GM19023 (cell line): ENCODE measurements around the gene LRRTM4.
"Not testable (repeated sequence)": the region's sequence is repeated elsewhere in the genome, so short reads cannot be mapped to it uniquely, and the experiment has no call there.

Source experiments
- ATAC-seq: cut with Tn5 transposase; IDR thresholded peaks from one replicate; pipeline ENCODE4 v1.9.1; 2021; ENCODE audit warnings: mild to moderate bottlenecking, moderate library complexity; ENCODE audit not compliant: unreplicated experiment

LRRTM4 gene

DNA sequence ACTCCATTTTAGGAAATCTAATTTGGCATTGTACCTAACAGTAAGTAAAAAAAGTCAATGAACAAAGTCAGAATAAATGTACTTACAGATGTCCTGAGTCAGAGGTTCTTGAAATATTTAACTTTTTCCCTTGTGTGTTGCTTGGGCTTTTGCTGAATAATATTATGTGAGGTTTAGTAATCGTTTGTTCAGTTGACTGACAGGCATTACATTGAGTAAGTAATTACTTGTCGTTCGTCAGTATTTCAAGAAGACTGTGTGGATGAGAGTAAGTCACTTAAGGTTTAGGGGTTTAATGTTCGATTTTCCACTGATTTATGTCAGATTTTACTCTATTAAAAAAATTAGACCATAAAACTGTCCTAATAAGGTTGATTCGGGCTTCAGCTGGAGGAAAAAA is 342.9 kb downstream of the LRRTM4 start:
- no peak for ATAC-seq

DNA sequence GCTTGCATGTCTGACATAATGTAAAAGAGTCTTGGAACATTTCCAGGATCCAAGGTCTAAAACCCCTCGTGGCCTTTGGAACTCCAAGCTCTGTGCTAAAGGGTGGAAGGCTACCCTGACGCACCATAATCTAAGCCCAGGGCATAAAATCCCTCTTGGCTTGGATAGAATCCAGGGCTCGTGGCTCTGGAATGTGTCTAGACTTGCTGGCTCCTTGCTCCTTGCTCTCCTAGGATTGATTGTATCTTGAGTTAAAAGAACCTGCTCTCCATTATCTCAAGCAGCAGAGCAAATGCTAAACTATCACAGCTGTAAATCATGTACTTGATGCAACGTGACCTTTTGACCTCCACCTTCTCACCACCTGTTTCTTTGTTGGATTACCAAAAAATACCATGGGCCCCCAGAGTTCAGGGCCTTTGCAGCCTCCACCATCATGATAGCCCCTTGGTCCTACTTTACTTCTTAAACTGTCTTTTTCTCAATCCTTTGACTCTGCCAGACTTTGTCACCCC is 346.9 kb downstream of the LRRTM4 start:
- ATAC-seq: not testable (repeated sequence)

DNA sequence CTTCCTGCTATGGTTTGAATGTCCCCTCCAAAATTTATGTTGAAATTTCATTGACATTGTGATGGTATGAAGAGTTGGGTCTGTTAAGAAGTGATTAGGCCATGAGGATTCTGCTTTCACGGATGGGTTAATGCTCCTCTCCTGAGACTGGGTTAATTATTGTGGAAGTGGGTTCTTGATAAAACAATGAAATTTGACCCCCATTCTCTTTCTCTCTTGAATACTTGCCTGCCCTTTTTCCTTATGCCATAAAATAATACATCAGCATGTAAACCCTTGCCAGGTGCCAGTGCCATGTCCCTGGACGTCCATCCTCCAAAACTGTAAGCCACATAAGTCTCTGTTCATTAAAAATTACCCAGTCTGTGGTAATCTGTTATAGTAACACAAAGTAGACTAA is 352.8 kb downstream of the LRRTM4 start:
- no peak for ATAC-seq

DNA sequence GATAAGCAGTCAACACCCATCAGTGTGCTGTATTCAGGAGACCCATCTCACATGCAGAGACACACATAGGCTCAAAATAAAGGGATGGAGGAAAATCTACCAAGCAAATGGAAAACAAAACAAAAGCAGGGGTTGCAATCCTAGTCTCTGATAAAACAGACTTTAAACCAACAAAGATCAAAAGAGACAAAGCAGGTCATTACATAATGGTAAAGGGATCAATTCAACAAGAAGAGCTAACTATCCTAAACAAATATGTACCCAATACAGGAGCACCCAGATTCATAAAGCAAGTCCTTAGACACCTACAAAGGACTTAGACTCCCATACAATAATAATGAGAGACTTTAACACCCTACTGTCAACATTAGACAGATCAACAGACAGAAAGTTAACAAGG is 358.2 kb downstream of the LRRTM4 start:
- ATAC-seq: not testable (repeated sequence)

DNA sequence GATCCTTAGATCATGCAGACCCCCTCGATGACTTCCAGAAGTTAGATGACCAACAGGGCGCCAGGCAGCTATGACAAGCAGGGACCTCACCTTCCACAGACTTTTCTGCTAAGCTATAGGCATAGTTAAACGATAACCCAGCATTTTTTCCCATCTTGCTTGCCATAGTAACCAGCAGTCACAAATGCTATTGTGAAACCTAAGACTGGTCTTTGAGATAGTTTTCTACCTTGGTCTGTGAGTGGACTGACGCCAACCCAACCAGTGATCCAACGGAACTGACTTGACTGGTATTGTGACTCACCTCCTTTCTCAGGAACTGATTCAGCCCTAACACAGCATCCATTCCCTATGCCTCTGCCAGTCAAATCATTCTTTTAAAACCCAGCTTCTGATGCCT is 361.2 kb downstream of the LRRTM4 start:
- ATAC-seq: no peak

DNA sequence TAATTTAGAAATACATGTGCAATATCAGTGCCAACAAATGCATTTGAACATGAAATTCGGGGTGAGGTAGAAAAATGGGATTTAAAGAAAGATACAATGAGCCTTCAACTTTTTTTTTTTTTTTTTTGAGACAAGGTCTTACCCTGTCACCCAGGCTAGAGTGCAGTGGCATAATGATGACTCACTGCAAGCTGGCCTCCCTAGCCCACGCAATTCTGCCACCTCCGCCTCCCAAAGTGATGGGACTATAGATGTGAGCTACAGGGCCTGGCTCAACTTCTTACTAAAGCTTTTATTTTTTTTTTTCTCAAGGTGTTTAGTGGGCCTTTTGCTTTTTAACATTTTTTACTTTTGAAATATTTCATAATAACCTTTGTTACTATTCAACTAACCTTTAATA is 365.6 kb downstream of the LRRTM4 start:
- no peak for ATAC-seq

DNA sequence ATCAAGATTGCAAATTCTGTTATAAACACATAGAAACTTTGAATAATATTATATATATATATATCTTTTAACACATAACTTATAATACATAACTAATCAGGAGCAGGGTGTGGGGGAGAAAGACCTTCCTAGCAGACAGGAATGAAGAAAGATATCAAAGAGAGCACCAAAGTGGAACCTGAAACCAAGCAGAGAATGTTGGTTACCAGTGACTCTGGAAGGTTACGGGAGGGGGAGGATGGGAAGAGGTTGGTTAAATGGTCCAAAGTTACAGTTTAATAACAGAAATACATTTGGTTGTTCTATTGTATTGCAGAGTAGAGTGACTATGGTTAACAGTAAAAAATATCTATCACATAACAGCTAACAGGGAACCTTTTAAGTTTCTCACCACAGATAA is 366.7 kb downstream of the LRRTM4 start:
- ATAC-seq: no peak

DNA sequence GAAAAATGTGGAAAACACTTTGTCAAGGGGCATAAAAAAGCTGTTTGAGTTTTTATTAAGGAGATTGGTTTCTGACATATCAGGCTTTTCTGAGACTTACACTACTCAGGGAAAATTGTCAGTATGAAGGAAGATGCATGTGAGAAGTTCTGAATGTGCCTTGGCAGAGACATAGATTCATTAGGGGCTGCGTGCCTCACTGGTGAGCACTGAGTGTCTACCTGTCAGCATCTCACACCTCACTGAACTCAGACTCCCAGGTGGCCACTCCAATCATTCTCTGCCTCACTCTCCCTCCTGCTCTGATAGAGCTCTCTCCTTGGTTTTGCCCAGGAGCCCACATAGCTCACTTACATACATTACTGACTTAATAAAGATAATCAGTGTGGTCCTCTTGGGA is 372.6 kb downstream of the LRRTM4 start:
- no peak for ATAC-seq

DNA sequence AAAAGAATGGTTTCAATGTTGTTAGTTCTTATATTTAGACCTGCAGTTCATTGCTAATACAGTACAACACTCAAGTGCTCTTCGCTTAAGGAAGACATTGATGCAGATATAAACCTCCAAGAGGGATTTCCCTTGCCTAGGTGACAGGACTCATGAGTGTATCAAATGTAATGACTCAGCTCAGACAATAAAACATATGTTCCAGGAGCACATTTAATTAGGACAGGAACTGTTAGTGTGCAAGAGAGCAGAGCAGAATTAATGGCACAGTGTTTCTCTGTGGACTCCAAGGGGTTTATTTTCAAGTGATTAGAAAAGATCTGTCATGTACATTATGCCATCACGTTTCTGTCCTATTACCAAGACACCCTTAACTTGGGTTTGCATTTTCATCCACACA is 375.0 kb downstream of the LRRTM4 start:
- no peak for ATAC-seq

DNA sequence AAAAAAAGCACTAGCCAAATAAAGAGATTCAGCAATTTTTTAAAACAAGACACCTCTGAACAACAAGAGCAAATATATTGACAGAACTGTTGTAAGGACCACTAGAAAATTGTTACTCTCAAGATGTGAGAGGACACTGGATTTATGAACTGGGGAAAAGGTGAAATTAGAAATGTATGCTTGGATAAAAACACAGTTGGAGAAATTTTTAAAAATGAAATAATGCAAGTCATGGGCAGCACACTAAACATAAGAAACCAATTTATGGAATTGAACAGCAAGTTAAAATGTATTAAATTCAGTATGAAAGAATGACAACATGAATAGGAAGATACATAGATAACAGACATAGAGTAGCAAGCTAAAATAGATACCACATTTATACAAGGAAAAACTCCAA is 377.4 kb downstream of the LRRTM4 start:
- ATAC-seq: no peak

DNA sequence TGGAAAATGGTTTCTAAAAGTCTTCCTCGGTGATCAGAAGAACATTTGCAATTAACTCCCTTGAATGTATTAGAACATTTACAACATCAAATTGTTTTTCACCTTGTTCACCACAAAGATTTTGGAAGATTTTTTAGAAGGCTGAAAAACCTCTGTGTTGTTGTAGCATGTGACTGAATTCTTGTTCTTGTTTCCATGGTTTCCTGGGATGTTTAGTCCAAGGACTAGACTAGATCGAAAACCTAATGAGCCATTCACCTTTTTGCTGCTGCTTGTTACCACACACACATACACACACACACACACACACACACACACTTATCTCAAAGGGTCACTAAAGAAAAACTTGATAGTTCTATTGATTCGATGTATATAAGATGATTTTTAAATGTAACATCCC is 380.0 kb downstream of the LRRTM4 start:
- no peak for ATAC-seq

DNA sequence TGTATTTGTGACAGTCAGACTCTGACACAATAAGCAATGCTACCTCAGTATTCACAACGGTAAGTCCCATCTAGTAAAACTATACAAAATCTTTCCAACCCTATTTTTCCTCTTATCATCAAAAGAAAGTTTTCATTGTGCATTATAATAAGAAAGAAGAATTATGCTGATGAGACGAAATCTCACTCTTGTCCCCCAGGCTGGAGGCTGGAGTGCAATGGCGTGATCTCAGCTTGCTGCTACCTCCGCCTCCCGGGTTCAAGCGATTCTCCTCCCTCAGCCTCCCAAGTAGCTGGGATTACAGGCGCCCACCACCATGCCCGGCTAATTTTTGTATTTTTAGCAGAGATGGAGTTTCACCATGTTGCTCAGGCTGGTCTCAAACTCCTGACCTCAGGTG is 393.7 kb downstream of the LRRTM4 start:
- ATAC-seq: not testable (repeated sequence)

DNA sequence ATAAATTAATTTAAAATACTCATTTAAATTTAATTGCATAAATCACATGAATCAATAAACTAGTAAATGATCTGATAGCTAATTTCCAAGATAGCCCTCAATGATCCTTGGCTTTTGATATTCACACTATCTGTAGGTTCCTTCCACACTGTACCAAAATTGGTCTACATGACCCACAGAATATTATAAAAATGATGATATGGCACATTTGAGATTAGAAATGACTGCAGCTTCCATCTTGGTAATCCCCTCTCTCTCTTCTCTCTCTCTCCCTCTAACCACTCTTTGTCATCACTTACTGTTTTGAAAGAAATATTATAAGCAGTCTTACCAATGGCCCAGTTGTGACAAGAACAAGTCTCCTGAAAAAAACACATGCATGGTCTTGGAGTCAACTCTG is 394.8 kb downstream of the LRRTM4 start:
- no peak for ATAC-seq

DNA sequence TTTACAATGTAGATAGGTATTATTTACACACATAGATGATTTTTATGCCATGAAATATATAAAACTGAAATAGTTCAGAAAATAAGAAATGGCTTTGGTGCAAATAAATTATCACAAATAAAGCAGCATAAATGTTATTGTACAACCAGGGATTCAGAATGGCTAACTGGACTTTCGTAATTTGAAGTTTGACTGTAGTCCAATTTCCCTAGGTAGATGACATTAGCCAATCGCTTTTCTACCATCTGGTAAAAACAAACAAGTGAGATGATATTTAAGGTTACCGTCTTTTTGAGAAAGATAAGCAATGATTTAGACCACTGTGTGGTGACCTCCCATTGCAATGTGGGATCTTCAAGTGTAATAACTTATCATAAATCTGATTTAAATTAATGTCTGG is 400.7 kb downstream of the LRRTM4 start:
- no peak for ATAC-seq

DNA sequence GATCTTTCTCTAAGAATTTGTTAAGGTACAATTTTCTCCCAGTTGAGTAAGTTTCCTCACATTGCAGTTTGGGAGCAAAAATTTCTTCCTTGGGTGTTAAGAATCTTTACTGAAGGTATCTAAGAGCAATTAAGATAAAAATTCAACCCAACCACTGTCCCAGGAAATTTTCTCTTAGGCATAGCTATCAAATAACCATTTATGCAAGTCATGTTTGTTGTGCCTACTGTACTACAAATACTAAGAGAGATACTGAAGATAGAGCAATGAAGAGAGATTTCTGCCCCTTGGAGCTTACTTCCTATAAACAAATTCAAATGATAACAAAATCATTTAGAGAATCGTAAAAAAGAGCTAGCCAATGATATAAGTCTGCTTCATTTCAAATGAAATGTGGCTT is 402.8 kb downstream of the LRRTM4 start:
- no peak for ATAC-seq

DNA sequence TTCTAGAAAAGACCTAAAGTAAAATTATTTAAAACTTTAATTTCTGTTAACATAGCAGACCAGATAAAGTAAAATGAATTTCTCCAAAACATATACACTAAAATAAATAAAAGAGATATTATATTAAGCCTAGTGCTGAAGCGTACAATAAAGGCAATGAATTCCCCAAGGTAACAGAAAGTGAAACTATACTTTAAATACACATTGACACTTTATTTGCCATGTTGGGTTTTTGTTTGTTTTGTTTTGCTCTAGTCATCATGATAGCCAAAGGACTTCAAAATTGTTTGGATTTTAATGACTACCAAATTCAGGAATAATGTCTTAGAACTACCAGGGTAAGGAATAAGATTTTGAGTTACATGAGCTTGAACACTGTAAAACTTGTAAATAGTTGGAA is 413.3 kb downstream of the LRRTM4 start:
- no peak for ATAC-seq

DNA sequence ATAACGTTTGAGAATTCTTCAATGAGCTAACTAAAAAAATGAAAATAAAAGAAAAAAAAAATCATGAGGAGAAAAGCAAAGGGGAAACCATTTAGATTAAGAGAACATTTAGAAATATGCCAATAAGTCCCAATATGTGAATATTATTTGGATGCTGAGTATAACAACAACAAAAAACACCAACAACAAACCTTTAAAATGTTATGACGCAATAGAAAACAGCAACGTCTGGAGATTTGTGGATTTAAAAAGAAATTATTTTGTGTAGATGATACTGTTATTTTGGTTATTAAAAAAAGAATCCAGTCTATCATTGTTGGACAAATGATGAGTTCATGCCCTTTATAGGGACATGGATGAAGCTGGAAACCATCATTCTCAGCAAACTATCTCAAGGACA is 417.2 kb downstream of the LRRTM4 start:
- ATAC-seq: no peak

DNA sequence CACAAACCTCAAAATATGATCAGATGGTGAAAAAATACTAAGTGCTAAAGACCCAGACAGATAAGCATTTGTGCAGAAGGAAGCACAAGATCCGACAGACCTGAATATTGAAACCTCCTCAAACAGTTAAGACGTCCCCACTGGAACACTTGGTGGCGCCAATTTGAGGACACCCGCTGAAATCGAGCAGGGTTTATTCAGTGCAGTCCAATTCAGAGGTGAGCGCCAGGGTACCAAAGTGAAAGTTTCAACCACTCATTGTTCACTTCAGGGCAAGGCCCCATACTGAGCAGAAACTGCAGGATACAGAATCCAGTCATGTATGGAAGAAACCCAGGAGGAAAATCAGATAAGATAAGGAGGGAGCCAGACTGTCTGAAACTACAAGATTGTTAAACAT is 417.6 kb downstream of the LRRTM4 start:
- ATAC-seq: no peak

DNA sequence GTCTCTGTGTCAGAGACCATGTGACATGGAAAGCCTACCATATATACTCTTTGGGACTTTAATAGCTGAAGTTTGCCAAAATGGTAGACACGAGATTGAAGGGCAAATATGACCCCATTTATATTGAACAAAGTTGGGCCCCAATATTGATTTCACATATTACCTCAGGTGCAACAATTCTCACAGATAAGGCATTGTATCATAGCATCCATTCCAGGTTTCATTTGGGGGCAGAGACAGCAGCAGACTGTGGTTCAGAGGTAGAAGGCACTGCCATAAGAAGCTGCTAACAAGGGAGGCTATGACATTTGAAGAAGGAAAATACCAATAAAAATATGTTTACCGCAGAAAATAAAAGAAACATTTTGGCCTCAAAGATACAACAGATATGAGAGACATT is 419.2 kb downstream of the LRRTM4 start:
- no peak for ATAC-seq

DNA sequence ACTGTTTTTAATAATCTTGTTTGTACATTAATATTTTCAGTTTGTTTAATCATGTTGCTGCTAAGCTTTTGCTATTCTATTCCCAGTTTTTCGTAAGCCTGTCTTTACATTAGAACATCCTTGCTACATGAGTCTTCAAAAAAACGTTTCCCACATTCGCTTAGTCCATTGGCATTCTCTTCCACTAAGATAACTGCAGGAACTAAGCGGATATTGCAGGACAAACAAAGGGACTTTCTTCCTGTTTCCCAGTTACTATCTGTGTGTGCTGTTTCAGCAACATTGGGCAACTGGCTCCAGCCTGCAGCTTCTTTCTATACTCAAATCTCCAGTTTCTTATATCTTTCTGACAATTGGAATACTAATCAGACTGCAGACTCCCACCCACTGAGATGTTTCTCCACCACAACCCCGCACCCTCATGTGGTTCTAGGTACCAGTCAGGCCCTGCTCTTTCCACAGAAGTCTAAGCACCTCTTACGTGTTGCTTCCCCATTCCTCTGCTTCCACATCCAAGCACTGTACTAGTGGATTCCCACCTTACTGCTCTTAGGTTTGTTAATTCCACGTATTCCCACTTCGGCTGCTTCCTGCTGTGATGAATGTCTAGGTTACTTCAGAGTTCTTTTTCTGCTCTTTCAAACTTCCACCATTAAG is 420.3 kb downstream of the LRRTM4 start:
- ATAC-seq: no peak

DNA sequence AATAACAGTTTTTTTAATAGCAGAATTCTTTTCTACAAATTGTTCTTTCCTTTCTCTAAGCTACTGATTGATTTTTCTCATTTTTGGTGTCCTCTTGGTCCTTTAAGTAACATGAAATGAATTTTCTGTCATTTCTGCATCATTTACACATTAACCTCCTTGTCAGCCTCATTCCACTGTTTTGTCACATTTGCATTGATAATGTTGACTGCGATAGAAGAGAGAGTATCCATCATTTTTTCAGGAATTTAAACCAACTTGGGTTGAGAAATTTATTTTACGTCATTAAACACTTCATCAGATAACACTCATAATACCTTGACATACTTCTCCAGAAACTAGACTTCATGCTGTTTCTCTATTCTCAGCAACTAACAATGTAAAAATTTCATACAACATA is 422.2 kb downstream of the LRRTM4 start:
- no peak for ATAC-seq

DNA sequence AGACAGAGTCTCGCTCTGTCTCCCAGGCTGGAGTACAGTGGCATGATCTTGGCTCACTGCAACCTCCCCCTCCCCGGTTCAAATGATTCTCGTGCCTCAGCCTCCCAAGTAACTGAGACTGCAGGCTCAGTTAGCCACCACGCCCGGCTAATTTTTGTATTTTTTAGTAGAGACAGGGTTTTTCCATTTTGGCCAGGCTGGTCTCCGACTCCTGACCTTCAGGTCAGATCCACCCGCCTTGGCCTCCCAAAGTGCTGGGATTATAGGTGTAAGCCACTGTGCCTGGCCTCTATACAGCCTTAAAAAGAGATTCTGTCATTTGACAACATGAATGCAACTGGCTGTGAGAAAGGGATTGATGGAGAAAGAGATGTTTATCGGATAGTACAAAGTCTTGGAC is 426.7 kb downstream of the LRRTM4 start:
- ATAC-seq: not testable (repeated sequence)

DNA sequence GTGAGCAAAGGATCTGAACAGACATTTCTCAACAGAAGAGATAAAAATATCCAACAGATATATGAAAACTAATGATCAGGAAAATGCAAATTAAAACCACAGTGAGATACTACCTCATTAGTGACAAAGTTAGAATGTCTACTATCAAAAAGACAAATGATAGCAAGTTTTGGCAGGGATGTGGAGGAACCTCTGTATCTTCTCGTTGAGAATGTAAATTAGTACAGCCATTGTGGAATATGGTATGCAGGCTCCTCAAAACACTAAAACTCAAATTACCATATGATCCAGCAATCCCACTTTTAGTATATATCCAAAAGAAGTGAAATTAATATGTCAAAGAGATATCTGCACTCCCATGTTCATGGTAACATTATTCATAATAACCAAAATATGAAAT is 427.1 kb downstream of the LRRTM4 start:
- no peak for ATAC-seq
